ENCODE results near the gene CARD14. TPM values are rescaled to one million over a fixed set of nuclear protein-coding genes. Genes with fewer than 3 reads are reported as not detected.

The CARD14 gene
- total and polyA plus RNA-seq, 2 of the 13 experiments (the other 11 are each of a cell fraction or from before 2014, with no cell fraction given): 0.11 TPM; not detected in 1

GRCh38 chr17:80195671-80196529, 26.1 kb downstream of the CARD14 start (continued):
- TF ChIP-seq GPBP1L1 (CRISPR knock-in tag; IDR thresholded peaks at IDR 0.05) (no peak), RFXAP (CRISPR knock-in tag; IDR thresholded peaks at IDR 0.05; ENCODE audit: borderline replicate concordance) (no peak), ZNF772 (CRISPR knock-in tag; IDR thresholded peaks at IDR 0.05) (0 out of 2 replicates have a peak, but pooled peaks have one; percentile 42), KMT2A (CRISPR knock-in tag; IDR thresholded peaks at IDR 0.05) (no peak), GLI4 (CRISPR knock-in tag; IDR thresholded peaks at IDR 0.05; ENCODE audit: borderline replicate concordance) (no peak), SAFB2 (CRISPR knock-in tag; IDR thresholded peaks at IDR 0.05; ENCODE audit: borderline replicate concordance, low read depth) (no peak), ZNF768 (CRISPR knock-in tag; IDR thresholded peaks at IDR 0.05) (no peak; the same call in 1 of the 2 replicates), MZF1 (CRISPR knock-in tag; IDR thresholded peaks at IDR 0.05; ENCODE audit: borderline replicate concordance) (no peak), KDM5A (IDR thresholded peaks at IDR 0.05; ENCODE audit: borderline replicate concordance, low read length) (no peak), ZNF510 (CRISPR knock-in tag; IDR thresholded peaks at IDR 0.05; ENCODE audit: low read depth) (no peak), SIX1 (CRISPR knock-in tag; IDR thresholded peaks at IDR 0.05; ENCODE audit: borderline replicate concordance) (no peak), ZNF329 (CRISPR knock-in tag; IDR thresholded peaks at IDR 0.05; ENCODE audit: low read depth) (no peak)
- TF ChIP-seq, protein P1, sequence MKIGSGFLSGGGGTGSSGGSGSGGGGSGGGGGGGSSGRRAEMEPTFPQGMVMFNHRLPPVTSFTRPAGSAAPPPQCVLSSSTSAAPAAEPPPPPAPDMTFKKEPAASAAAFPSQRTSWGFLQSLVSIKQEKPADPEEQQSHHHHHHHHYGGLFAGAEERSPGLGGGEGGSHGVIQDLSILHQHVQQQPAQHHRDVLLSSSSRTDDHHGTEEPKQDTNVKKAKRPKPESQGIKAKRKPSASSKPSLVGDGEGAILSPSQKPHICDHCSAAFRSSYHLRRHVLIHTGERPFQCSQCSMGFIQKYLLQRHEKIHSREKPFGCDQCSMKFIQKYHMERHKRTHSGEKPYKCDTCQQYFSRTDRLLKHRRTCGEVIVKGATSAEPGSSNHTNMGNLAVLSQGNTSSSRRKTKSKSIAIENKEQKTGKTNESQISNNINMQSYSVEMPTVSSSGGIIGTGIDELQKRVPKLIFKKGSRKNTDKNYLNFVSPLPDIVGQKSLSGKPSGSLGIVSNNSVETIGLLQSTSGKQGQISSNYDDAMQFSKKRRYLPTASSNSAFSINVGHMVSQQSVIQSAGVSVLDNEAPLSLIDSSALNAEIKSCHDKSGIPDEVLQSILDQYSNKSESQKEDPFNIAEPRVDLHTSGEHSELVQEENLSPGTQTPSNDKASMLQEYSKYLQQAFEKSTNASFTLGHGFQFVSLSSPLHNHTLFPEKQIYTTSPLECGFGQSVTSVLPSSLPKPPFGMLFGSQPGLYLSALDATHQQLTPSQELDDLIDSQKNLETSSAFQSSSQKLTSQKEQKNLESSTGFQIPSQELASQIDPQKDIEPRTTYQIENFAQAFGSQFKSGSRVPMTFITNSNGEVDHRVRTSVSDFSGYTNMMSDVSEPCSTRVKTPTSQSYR (CRISPR knock-in tag; IDR thresholded peaks at IDR 0.05; ENCODE audit: borderline replicate concordance): 0 out of 2 replicates have a peak, but pooled peaks have one; percentile 51
- TF ChIP-seq, protein P2, sequence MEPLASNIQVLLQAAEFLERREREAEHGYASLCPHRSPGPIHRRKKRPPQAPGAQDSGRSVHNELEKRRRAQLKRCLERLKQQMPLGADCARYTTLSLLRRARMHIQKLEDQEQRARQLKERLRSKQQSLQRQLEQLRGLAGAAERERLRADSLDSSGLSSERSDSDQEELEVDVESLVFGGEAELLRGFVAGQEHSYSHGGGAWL (CRISPR knock-in tag; IDR thresholded peaks at IDR 0.05): no peak
- TF ChIP-seq, protein P3, sequence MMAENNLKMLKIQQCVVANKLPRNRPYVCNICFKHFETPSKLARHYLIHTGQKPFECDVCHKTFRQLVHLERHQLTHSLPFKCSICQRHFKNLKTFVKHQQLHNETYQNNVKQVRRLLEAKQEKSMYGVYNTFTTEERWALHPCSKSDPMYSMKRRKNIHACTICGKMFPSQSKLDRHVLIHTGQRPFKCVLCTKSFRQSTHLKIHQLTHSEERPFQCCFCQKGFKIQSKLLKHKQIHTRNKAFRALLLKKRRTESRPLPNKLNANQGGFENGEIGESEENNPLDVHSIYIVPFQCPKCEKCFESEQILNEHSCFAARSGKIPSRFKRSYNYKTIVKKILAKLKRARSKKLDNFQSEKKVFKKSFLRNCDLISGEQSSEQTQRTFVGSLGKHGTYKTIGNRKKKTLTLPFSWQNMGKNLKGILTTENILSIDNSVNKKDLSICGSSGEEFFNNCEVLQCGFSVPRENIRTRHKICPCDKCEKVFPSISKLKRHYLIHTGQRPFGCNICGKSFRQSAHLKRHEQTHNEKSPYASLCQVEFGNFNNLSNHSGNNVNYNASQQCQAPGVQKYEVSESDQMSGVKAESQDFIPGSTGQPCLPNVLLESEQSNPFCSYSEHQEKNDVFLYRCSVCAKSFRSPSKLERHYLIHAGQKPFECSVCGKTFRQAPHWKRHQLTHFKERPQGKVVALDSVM (CRISPR knock-in tag; IDR thresholded peaks at IDR 0.05): no peak
- TF ChIP-seq, protein P4, sequence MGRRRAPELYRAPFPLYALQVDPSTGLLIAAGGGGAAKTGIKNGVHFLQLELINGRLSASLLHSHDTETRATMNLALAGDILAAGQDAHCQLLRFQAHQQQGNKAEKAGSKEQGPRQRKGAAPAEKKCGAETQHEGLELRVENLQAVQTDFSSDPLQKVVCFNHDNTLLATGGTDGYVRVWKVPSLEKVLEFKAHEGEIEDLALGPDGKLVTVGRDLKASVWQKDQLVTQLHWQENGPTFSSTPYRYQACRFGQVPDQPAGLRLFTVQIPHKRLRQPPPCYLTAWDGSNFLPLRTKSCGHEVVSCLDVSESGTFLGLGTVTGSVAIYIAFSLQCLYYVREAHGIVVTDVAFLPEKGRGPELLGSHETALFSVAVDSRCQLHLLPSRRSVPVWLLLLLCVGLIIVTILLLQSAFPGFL (CRISPR knock-in tag; IDR thresholded peaks at IDR 0.05): no peak
- TF ChIP-seq, protein P5, sequence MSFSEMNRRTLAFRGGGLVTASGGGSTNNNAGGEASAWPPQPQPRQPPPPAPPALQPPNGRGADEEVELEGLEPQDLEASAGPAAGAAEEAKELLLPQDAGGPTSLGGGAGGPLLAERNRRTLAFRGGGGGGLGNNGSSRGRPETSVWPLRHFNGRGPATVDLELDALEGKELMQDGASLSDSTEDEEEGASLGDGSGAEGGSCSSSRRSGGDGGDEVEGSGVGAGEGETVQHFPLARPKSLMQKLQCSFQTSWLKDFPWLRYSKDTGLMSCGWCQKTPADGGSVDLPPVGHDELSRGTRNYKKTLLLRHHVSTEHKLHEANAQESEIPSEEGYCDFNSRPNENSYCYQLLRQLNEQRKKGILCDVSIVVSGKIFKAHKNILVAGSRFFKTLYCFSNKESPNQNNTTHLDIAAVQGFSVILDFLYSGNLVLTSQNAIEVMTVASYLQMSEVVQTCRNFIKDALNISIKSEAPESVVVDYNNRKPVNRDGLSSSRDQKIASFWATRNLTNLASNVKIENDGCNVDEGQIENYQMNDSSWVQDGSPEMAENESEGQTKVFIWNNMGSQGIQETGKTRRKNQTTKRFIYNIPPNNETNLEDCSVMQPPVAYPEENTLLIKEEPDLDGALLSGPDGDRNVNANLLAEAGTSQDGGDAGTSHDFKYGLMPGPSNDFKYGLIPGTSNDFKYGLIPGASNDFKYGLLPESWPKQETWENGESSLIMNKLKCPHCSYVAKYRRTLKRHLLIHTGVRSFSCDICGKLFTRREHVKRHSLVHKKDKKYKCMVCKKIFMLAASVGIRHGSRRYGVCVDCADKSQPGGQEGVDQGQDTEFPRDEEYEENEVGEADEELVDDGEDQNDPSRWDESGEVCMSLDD (CRISPR knock-in tag; IDR thresholded peaks at IDR 0.05; ENCODE audit: borderline replicate concordance): no peak
